Testis (tissue), 2 donors: Measurements from ENCODE around the gene AAR2.

Experiments
- POLR2A ChIP-seq: fragments of 450-650 bp; IDR thresholded peaks from one replicate; pipeline ENCODE4 v1.6.1; 2017; ENCODE audit warnings: antibody characterized with exemption, mild to moderate bottlenecking, moderate library complexity
- TF ChIP-seq, protein P1 (sequence below), 3 experiments: fragments of 450-650 bp in 2 of 3; fragments of 200-600 bp in 1 of 3; sonication (generic) in 1 of 3; IDR thresholded peaks; one replicate each; pipeline ENCODE4 v1.5.1; 2016 to 2019; ENCODE audit warnings: antibody characterized with exemption in 3 of 3, mild to moderate bottlenecking in 2 of 3, moderate library complexity in 1 of 3

- TF ChIP-seq, protein P1, sequence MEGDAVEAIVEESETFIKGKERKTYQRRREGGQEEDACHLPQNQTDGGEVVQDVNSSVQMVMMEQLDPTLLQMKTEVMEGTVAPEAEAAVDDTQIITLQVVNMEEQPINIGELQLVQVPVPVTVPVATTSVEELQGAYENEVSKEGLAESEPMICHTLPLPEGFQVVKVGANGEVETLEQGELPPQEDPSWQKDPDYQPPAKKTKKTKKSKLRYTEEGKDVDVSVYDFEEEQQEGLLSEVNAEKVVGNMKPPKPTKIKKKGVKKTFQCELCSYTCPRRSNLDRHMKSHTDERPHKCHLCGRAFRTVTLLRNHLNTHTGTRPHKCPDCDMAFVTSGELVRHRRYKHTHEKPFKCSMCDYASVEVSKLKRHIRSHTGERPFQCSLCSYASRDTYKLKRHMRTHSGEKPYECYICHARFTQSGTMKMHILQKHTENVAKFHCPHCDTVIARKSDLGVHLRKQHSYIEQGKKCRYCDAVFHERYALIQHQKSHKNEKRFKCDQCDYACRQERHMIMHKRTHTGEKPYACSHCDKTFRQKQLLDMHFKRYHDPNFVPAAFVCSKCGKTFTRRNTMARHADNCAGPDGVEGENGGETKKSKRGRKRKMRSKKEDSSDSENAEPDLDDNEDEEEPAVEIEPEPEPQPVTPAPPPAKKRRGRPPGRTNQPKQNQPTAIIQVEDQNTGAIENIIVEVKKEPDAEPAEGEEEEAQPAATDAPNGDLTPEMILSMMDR (IDR thresholded peaks at IDR 0.05), result no peak
- TF ChIP-seq POLR2A, result no peak
Measured at GRCh38 chr20:36255445-36255844, 19.2 kb downstream of the AAR2 start.
